ENCODE measurements around the gene ULBP3.

GRCh38 chr6:150118627-150119026 lies 49.7 kb upstream of the ULBP3 start:
- TF ChIP-seq POLR2A (IDR thresholded peaks at IDR 0.05), result no peak
- TF ChIP-seq, protein P1, sequence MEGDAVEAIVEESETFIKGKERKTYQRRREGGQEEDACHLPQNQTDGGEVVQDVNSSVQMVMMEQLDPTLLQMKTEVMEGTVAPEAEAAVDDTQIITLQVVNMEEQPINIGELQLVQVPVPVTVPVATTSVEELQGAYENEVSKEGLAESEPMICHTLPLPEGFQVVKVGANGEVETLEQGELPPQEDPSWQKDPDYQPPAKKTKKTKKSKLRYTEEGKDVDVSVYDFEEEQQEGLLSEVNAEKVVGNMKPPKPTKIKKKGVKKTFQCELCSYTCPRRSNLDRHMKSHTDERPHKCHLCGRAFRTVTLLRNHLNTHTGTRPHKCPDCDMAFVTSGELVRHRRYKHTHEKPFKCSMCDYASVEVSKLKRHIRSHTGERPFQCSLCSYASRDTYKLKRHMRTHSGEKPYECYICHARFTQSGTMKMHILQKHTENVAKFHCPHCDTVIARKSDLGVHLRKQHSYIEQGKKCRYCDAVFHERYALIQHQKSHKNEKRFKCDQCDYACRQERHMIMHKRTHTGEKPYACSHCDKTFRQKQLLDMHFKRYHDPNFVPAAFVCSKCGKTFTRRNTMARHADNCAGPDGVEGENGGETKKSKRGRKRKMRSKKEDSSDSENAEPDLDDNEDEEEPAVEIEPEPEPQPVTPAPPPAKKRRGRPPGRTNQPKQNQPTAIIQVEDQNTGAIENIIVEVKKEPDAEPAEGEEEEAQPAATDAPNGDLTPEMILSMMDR (IDR thresholded peaks at IDR 0.05), result no peak
